Hematopoietic multipotent progenitor cell (in vitro differentiated cells): ENCODE measurements around the gene JAKMIP1. TPM values are rescaled to one million over a fixed set of nuclear protein-coding genes. Genes with fewer than 3 reads are reported as not detected.

Experiments used
- DNase-seq, 3 donors: peaks; one replicate each; pipeline ENCODE4 v3.0.0-alpha.2; 2011 to 2015; ENCODE audit warnings: low read depth in 2 of 3, low spot score in 2 of 3
- total RNA-seq: library from RNA; depleted of rRNA; stranded (reverse); fragments of >200 nt; gene quantifications from one replicate; pipeline ENCODE4 v1.2.3, GENCODE V29; 2012

JAKMIP1 gene
- total RNA-seq, 1 donor: not detected

DNA sequence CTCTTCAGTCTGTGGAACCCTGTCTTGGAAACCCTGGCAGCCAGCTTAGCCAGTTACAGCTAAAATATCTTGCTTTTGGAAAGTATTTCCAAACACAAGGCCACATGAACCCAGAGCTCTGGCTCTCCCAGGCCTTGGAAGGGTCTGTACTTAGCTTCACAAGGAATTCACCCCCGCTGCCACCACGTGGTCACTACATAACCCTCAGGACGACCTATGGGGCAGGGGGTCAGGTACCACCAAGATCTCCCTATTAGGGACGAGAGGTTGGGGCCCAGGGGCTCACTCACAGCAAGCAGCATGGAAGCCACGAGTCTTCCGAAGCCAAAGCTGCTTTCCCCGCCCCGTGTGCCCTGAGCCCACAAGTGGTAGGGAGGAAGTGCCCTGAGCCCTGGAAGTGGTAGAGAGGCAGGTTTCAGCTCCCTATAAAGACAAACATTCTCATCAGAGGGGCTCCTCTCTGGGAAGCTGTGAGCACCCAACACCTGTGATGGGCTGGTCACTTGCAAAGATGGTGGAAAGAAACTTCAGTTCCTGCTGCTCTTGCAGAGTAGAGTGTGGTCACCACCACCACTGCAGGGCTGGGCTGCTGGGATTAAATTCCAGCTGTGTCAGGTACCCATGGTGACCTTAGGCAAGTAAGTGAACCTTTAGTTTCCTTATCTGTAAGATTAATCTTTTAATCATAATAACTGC is 4.7 kb upstream of the JAKMIP1 start:
- DNase-seq: no peak

DNA sequence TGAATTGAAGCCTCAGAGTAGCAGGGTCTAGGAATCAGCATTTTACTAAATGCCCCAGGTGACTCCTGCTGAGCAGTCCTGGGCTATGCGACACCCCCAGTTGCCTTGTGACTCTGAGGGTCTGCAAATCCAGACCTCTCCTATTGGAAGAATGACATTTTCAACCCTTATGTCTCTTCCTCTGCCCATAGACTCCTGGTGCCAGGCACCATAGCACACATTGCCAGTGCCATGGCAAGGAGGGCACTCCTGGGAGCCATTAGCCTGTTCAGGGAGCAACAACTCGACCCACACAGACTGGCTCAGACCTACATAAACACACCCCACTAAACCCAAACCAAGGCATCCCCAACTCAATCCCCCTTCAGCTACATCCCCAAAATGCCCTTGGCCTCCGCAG is 3.7 kb upstream of the JAKMIP1 start:
- no peak for DNase-seq

DNA sequence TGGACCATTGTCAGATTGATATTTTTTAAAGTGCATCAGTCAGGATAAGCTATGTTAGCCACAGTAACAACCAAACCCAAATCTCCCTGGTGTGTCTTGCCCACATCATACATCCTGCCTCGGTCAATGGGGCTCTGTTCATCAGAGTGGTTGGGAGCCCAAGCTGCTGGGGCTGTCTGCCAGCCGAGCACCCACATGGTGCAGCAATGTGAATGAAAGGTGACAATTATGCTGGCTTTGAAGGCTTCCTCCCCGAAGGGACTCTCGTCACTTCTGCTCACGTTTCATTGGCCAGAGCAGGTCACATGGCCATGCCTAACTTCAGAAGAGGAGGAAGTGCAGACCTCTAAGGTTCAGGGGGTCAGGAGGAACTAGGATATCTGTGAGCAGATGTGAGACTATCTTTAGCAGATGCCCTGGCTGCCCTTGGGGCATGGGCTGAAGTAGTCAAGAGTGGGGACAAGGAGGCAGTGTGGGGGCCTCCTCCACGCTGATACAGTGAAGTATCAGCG is 1.3 kb upstream of the JAKMIP1 start:
- peak in 1 of 3 donors; percentile 45 for DNase-seq

- DNase-seq: no peak
These were observed 593 bp upstream of the JAKMIP1 start for GRCh38 chr4:6200922-6201362.

DNA sequence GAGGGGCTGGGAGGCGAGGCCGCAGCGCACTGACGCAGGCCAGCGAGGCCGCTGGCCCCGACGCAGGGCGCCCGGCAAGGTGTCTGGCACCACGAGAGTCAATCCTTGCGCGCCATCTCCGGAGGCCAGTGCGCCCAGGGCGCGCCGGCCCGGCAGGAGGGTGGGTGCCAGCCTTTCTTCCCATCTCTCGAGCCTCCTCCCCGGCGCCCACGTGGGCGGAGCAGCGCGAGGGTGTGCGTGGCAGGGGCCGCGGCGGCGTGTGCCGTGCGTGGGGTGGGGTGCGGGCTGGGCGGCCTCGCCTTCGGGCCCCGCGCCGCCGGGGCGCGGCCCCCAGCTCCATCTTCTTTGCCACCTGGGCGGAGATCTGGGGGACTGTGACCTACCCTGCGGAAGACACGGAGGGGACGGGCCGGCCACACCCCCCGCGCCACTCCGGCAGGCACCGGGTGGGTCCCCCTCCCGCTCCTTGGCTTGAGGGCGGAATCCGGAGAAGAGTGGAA is 877 bp downstream of the JAKMIP1 start:
- DNase-seq: no peak

DNA sequence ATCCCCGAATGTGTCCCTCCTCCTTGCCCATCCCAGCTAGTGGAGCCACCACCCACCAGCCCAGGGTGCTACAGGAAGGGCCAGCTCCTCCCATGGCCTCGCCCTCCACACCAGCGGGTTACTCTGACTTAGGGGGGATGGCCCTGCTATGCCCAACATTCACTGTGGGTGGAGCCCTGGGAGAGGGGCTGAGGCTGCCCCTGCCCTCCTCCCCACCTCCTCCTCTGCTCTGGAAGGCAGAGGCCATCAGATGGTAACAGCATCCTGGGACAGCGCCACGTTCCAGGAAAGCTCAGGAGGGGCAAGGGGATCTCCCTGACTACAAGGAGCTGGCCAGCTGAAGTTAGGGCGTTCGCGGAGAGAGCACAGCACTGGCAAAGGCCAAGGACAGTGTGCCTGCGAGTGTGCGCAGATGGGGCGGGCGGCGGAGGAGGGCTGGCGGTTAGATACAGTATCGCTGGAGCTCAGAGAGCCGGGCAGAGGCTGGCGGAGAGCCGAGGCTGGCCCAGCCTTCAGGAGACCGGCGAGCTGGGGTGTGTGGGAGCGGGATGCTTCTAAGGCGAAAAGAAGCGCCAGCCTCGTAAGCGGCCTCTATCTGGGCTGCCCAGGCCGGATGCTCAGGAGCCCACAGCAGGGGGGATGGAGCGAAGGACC is 1.5 kb downstream of the JAKMIP1 start:
- no peak for DNase-seq

- DNase-seq: no peak
These were observed 2.1 kb downstream of the JAKMIP1 start for GRCh38 chr4:6198278-6198677.

GRCh38 chr4:6197433-6198174 is 2.7 kb downstream of the JAKMIP1 start:
- no peak for DNase-seq

DNA sequence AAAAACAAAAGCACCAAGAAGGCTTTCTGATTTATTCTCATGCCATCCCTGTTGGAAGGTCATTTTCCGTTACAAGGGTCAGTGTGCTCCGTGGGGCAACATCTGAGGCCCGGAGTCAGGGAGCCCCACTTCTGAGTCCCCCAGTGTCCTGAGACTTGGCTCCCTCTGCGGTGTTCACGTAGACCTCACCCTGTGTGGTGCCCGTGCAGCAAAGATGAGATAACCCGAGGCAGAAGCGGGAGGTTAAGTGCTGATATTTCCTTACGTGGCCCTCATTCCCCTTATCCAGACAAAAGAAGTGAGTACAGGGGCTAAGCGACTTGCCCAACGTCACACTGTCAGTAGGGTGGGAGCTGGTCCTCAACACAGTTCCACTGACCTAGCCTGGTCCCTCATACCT is 3.5 kb downstream of the JAKMIP1 start:
- DNase-seq: no peak

GRCh38 chr4:6196324-6196723 is 4.0 kb downstream of the JAKMIP1 start:
- no peak for DNase-seq

- no peak for DNase-seq
These were observed 4.6 kb downstream of the JAKMIP1 start for GRCh38 chr4:6195602-6196319.

GRCh38 chr4:6194458-6195195 is 5.7 kb downstream of the JAKMIP1 start:
- DNase-seq: no peak

DNA sequence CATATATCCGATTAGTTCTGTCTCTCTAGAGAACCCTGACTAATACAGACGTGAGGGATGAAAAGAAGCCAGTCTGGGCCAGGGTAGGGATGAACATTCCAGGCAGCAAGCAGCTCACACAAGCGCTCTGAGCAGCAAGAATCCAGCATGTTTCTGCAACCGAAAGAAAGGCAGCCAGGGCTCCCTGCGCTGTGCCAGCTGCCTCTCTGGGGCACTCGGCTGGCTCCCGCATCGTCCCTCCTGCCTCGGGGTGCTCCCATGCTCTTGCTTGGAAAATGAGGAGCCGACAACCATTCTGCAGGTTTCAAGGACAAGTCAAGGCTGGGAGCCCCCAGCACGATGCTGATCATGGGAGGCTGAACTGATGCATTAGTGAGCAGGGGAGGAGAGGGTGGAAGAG is 7.0 kb downstream of the JAKMIP1 start:
- DNase-seq: no peak

GRCh38 chr4:6192245-6192644 is 8.1 kb downstream of the JAKMIP1 start:
- DNase-seq: no peak

DNA sequence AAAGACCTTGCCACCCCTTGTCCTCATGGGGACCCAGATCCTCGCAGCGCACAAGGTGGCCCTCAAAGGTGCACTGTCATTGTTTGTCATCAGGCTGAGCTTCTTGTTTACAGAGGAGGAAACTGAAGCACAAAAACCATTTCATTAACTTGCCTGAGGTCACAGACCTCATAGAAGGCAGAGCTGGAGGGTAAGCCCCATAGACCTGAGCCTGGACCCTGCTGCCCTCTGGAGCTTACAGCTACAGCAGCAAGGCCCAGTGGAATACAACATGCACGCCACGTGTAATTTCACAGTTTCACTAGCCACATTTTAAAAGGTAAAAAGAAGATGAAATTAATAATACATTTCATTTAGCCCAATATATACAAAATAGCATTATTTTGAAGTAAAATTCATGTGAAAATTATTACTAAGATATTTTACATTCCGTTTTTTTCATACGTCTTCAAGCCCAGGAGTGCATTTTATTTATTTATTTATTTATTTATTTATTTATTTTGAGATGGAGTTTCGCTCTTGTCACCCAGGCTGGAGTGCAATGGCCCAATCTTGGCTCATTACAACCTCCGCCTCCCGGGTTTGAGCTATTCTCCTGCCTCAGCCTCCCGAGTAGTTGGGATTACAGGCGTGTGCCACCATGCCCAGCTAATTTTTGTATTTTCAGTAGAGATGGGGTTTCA is 8.8 kb downstream of the JAKMIP1 start:
- no peak for DNase-seq

GRCh38 chr4:6190486-6190885 is 9.9 kb downstream of the JAKMIP1 start:
- no peak for DNase-seq

DNA sequence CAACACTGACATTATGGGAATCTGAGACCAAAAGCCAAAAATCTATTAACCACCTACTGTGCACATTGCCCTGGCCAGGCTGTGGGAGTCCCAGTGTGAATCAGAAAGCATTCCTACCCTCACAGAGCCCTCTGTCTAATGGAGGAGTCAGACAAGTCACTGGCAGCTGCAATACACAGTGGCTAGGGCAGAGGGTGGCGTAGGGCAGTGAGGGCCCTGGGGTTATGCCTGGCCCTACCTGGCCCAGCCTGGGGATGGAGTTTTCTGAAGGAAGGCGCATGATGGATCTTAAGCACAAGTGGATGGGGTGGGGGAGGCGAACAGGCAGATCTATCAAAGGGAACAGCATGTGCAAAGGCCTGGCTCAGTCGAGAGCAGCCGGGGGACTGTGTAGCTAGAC is 10.8 kb downstream of the JAKMIP1 start:
- no peak for DNase-seq

GRCh38 chr4:6188687-6189305 is 11.6 kb downstream of the JAKMIP1 start:
- DNase-seq: no peak

DNA sequence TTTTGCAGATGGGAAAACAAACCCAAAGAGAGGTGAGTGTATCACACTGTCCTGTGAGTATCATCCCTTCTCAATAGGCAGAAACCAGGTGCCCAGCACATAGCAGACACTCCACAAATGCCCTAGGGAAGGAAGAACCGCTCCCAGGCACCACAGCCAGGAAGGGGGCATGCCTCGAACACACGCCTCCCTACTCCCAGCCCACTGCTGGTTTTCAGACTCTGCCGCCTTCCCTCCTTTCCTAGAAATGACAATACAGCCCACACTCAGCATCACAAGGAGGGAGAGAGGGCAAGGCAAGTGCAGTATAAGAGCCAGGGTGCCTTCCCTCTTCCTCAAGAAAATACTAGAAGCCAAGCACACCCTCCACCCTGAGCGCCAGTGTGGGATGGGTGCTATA is 16.2 kb downstream of the JAKMIP1 start:
- DNase-seq: no peak
